SU-DHL-6 (cell line): ENCODE measurements around the gene SCN5A.

ENCODE experiments used
- H2AFZ ChIP-seq: fragments of 200-600 bp; sonication (generic); 2 replicates; pipeline ENCODE4 v1.6.1; 2014; ENCODE audit warnings: low read depth, mild to moderate bottlenecking, moderate library complexity, mixed read lengths, antibody characterized with exemption, low read length; ENCODE audit not compliant: severe bottlenecking
- H3F3A ChIP-seq: fragments of 200-600 bp; shearing (Covaris generic); 2 replicates; pipeline ENCODE4 v1.6.0; 2016; ENCODE audit warnings: antibody characterized with exemption, mild to moderate bottlenecking; ENCODE audit not compliant: insufficient read depth
- H3K27ac ChIP-seq: fragments of 200-600 bp; sonication (generic); 2 replicates; pipeline ENCODE4 v1.5.1; 2016; ENCODE audit warnings: low read depth, mild to moderate bottlenecking, low read length, moderate library complexity, mixed read lengths
- H3K27me3 ChIP-seq: fragments of 200-600 bp; sonication (generic), shearing (Covaris generic); 2 replicates; pipeline ENCODE4 v1.6.0; 2014; ENCODE audit warnings: mild to moderate bottlenecking, low read length
- H3K36me3 ChIP-seq: fragments of 200-600 bp; sonication (generic); 2 replicates; pipeline ENCODE4 v1.6.1; 2014; ENCODE audit warnings: mild to moderate bottlenecking, low read length, mixed read lengths
- H3K4me2 ChIP-seq: fragments of 300-600, 200-600 bp; shearing (Covaris generic), sonication (generic); 2 replicates; pipeline ENCODE4 v1.6.0; 2014; ENCODE audit warnings: low read length, low read depth, mild to moderate bottlenecking; ENCODE audit not compliant: poor library complexity, severe bottlenecking
- H3K4me3 ChIP-seq: fragments of 200-600 bp; sonication (generic); 2 replicates; pipeline ENCODE4 v1.5.1; 2014; ENCODE audit warnings: antibody characterized with exemption, low read length, mild to moderate bottlenecking, mixed read lengths; ENCODE audit not compliant: insufficient read depth, poor library complexity, severe bottlenecking
- H3K79me2 ChIP-seq: fragments of 200-600 bp; sonication (generic); 2 replicates; pipeline ENCODE4 v1.6.1; 2014; ENCODE audit warnings: mild to moderate bottlenecking, low read length, moderate library complexity; ENCODE audit not compliant: insufficient read depth
- H3K9ac ChIP-seq: fragments of 200-600 bp; sonication (generic); 2 replicates; pipeline ENCODE4 v1.7.0; 2014; ENCODE audit warnings: mild to moderate bottlenecking, low read length
- H3K9me2 ChIP-seq: fragments of 200-600 bp; sonication (generic); replicated peaks from 2 replicates; pipeline ENCODE4 v1.6.1; 2014; ENCODE audit warnings: low read length; ENCODE audit not compliant: insufficient read depth
- H3K9me3 ChIP-seq: fragments of 200-600 bp; sonication (generic); 2 replicates; pipeline ENCODE4 v1.6.1; 2014; ENCODE audit warnings: low read length, mixed read lengths; ENCODE audit not compliant: insufficient read depth
- H4K20me1 ChIP-seq: fragments of 200-600 bp; sonication (generic); 2 replicates; pipeline ENCODE4 v1.6.1; 2014; ENCODE audit warnings: low read depth, mild to moderate bottlenecking, antibody characterized with exemption, low read length, moderate library complexity, mixed read lengths
- EZH2phosphoT487 ChIP-seq: fragments of 200-600 bp; sonication (generic), shearing (Covaris generic); conservative IDR thresholded peaks from 2 replicates; pipeline ENCODE4 v1.6.1; 2018; ENCODE audit warnings: mild to moderate bottlenecking, antibody characterized with exemption, low read length, moderate library complexity, mixed read lengths
- TF ChIP-seq, protein P1 (sequence below): fragments of 200-600 bp; sonication (generic); IDR thresholded peaks from one replicate; pipeline ENCODE4 v1.5.1; 2017; ENCODE audit warnings: antibody characterized with exemption, mild to moderate bottlenecking, low read length, moderate library complexity; ENCODE audit not compliant: insufficient read depth, poor library complexity, severe bottlenecking

SCN5A gene

DNA sequence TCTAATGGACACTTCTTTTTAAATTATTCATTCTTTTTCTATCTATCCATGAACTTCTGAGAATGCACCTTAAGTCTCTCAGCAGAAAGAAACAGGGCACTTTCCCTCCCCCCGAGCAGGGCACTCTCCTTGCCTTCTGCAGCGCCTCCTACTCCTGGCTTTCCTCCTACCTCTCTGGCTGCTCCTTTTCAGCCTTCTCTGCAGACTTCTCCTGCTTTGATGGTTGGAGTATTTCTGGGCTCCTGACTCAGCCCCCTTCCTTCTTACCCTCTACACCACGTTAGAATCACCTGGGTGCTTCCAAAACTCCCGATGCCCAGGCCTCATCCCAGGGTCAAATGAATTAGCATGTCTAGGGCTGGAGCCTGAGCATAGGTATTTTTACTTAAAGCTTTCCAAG is 3.4 kb downstream of the SCN5A start:
- no peak overlapping the region for H3K27ac ChIP-seq
- H3K4me2 ChIP-seq: no peak overlapping the region
- H3K36me3 ChIP-seq: no peaks in the 10 kb centered on the region
- no peaks in the 10 kb centered on the region for H3K9me2 ChIP-seq
- H3K9me3 ChIP-seq: no peaks in the 10 kb centered on the region
- no peaks in the 10 kb centered on the region for H3K79me2 ChIP-seq
- no peak for TF ChIP-seq EZH2phosphoT487
- TF ChIP-seq, protein P1, sequence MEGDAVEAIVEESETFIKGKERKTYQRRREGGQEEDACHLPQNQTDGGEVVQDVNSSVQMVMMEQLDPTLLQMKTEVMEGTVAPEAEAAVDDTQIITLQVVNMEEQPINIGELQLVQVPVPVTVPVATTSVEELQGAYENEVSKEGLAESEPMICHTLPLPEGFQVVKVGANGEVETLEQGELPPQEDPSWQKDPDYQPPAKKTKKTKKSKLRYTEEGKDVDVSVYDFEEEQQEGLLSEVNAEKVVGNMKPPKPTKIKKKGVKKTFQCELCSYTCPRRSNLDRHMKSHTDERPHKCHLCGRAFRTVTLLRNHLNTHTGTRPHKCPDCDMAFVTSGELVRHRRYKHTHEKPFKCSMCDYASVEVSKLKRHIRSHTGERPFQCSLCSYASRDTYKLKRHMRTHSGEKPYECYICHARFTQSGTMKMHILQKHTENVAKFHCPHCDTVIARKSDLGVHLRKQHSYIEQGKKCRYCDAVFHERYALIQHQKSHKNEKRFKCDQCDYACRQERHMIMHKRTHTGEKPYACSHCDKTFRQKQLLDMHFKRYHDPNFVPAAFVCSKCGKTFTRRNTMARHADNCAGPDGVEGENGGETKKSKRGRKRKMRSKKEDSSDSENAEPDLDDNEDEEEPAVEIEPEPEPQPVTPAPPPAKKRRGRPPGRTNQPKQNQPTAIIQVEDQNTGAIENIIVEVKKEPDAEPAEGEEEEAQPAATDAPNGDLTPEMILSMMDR: no peak
- H3K9ac ChIP-seq: no peak overlapping the region
- no peaks in the 10 kb centered on the region for H3F3A ChIP-seq
- no peak overlapping the region for H3K4me3 ChIP-seq
- H4K20me1 ChIP-seq: no peaks in the 10 kb centered on the region
- H3K27me3 ChIP-seq: no peaks in the 10 kb centered on the region
- no peak overlapping the region for H2AFZ ChIP-seq

DNA sequence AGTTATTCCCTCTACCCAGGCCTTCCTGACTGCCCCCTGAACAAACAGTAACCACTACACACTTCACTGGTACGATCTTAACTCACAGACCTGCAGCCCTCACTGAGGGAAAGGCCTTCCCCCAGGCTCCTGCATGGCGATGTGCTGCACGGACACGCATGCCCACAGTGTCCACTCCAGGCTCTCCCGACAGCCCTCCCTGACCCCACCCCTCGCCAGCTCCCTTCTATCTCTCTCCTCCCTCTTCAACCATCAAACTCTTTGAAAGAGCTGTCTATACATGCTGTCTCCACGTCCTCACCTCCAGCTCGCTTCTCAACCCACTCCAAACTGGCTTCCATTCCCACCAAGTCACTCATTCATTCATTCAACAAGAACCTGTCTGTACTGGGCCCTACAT is 3.9 kb downstream of the SCN5A start:
- TF ChIP-seq, protein P1: no peak
- no peak for TF ChIP-seq EZH2phosphoT487
- Histone ChIP-seq H3K27ac (no peak overlapping the region), H3F3A (no peaks in the 10 kb centered on the region), H2AFZ (no peak overlapping the region), H3K4me3 (no peak overlapping the region), H3K36me3 (no peaks in the 10 kb centered on the region), H3K9me2 (no peaks in the 10 kb centered on the region), H3K79me2 (no peaks in the 10 kb centered on the region), H3K9ac (no peak overlapping the region), H3K4me2 (no peak overlapping the region), H3K27me3 (no peaks in the 10 kb centered on the region), H3K9me3 (no peaks in the 10 kb centered on the region), H4K20me1 (no peaks in the 10 kb centered on the region)

DNA sequence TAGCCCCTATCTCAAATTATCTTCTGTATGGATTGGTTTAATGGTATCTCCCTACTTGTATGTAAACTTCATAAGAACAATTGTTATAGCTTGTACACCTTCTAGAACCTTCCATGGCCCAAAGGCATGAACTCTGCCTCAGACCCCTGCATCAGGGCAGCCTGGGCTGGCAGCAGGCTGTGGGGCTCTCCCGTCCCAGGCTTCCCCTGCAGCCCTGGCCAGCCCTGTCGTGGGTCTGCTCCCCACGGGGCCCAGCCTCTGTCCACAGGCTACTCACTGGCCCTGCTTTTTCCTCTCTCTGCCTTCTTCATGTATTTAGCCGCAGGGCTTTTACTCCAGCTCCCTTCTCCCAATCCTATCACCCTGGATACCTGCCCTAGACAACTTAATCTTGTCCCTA is 4.4 kb downstream of the SCN5A start:
- Histone ChIP-seq H3K27ac (no peak overlapping the region), H3K9ac (no peak overlapping the region), H3K4me3 (no peak overlapping the region), H3K9me3 (no peaks in the 10 kb centered on the region), H3F3A (no peaks in the 10 kb centered on the region), H4K20me1 (no peaks in the 10 kb centered on the region), H3K4me2 (no peak overlapping the region), H3K36me3 (no peaks in the 10 kb centered on the region), H3K79me2 (no peaks in the 10 kb centered on the region), H3K9me2 (no peaks in the 10 kb centered on the region), H2AFZ (no peak overlapping the region), H3K27me3 (no peaks in the 10 kb centered on the region)
- TF ChIP-seq, protein P1: no peak
- no peak for TF ChIP-seq EZH2phosphoT487

DNA sequence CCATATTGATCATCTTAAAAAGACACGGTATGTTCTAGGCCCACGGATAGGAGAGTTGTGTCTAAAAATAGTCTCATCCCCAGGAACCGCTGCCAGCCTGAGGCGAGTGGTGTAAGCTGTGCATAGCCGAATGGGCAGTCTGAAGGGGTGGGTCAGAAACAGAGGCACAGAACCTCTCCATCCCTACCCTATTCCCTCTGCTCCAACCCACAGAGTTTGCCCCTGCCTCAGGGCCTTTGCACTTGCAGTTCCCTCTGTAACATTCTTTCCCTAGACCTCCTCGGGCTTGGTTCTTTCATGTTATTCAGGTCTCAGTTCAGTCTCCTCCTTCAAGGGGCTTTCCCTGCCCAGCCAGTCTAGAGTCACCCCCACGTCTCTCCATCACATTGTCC is 4.8 kb downstream of the SCN5A start:
- Histone ChIP-seq H3K4me2 (no peak overlapping the region), H3K9ac (no peak overlapping the region), H3K27ac (no peak overlapping the region), H3K79me2 (no peaks in the 10 kb centered on the region), H3F3A (no peaks in the 10 kb centered on the region), H3K9me2 (no peaks in the 10 kb centered on the region), H2AFZ (no peak overlapping the region), H3K36me3 (no peaks in the 10 kb centered on the region), H4K20me1 (no peaks in the 10 kb centered on the region), H3K9me3 (no peaks in the 10 kb centered on the region), H3K4me3 (no peak overlapping the region), H3K27me3 (no peaks in the 10 kb centered on the region)
- TF ChIP-seq, protein P1: no peak
- no peak for TF ChIP-seq EZH2phosphoT487
